CD4-positive, alpha-beta T cell treated with Interleukin-4 for 1 hour (primary cell): ENCODE results near the gene SLC17A5.
"Not testable (repeated sequence)": the region's sequence is repeated elsewhere in the genome, so short reads cannot be mapped to it uniquely, and the experiment has no call there.

ENCODE experiments used
- DNase-seq, 2 donors: peaks; one replicate each; pipeline ENCODE4 v3.0.0-alpha.2; 2020 to 2022

SLC17A5 gene, protein sequence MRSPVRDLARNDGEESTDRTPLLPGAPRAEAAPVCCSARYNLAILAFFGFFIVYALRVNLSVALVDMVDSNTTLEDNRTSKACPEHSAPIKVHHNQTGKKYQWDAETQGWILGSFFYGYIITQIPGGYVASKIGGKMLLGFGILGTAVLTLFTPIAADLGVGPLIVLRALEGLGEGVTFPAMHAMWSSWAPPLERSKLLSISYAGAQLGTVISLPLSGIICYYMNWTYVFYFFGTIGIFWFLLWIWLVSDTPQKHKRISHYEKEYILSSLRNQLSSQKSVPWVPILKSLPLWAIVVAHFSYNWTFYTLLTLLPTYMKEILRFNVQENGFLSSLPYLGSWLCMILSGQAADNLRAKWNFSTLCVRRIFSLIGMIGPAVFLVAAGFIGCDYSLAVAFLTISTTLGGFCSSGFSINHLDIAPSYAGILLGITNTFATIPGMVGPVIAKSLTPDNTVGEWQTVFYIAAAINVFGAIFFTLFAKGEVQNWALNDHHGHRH

DNA sequence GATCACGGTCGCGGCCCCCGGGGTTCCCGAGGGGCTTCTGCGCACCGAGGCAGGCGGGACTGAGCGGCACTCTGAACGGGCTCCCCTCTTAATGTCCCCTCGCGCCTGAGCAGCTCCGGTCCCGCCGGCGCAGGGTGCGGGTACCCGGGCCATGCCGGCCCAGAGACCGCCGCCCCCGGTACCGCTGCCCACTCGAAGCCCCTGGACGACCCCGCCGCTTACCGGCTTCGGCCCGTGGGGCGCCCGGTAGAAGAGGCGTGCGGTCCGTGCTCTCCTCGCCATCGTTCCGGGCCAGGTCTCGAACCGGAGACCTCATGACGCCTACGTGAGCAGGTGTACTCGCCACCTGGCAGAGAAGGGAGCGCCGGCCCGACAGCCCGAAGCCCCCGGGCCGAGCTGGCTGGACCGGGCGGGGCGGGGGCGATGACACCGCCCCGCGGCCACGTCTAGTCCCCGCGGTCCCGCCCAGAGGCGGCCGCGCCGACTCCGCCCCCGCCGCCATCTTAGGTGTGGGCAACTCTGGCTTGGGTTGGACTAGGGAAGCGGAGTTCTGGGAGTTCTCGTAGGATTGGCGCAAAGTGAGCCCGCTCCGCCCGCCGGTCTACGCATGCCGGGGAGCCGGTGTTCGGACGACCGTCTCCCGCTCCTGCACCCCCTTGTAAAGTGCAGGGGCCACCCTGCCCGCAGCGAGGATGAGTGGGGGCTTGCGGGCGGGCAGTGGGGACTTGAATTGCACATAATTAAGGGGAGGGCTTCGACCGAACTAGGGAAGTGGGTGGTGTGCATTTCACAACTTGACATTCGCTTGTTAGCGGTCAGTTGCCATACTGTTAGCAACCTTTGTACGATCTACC lies at the start of gene SLC17A5:
TSS of gene SLC17A5 (minus strand) at position 422 of the 854 bp plus-strand sequence. CDS start at position 316, 106 bp downstream.
- peak; percentile 90 to 91 for DNase-seq

DNA sequence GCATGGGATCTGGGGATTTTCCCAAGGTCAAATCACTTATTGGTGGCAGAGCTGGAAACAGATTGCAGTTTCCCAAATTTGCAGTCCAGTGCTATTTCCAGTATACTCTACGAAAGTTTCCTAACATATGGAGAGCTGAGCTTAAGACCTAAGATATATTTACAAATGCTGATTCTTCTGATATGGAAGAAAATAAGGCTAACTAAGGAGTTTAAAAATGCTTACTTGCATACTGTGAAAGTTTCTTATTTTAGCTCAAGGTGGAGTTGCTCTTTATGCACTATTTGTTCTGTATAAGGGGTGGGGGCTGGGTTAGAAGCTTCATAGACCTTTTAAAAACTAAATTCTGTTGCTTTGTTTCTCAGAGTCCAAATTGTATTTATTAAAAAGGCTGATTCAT lies 49.7 kb upstream of the SLC17A5 start:
- no peak for DNase-seq

DNA sequence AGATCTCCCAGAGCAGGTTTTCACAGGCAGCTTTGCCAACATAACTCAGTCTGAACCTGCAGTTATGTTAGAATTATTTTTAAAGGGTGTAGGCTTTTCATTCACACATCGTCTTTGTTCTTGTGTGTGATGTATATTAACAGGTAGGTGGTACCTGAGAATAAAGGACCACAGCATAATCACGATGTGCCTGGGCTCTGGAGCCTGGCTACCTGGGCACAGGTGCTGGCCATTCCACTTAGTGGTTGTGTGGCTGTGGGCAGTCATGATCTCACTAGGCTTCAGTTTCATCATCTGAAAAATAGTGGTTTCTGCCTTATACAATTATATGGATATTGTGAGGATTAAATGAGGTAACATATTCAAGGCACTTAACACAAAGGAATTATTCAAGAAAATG lies 48.7 kb upstream of the SLC17A5 start:
- DNase-seq = no peak

DNA sequence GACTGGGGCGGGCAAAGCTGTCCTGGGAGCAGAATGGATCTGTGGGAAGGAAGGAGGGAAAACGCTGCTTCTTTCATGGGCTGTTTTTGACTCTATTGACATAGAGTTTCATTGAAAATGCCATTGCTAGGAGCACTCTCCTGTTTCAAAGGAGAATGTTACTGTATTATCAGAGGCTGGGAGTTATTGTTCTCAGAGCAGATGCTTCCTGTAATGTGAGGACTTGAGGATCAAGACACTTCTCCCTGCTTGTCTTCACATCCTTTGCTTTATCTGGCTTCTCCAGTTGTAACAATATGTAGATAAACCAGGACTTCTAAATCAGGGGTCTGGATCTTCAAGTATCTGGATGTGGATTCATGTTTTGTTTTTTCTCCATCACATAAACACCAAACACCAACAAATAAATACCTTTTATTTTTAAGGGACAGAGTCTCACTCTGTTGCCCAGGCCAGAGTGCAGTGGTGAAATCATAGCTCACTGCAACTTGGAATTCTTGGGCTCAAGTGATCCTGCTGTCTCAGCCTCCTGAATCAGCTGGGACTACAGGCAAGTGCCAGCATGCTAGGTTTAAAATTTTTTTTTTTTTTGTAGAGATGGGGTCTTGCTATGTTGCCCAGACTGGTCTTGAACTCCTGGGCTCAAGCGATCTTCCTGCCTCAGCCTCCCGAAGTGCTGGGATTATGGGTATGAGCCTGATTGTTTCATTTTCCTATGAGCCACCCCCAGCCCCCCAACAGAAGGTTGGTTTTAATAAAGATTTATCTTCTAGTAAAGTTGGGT lies 46.1 kb upstream of the SLC17A5 start:
- DNase-seq = no peak

DNA sequence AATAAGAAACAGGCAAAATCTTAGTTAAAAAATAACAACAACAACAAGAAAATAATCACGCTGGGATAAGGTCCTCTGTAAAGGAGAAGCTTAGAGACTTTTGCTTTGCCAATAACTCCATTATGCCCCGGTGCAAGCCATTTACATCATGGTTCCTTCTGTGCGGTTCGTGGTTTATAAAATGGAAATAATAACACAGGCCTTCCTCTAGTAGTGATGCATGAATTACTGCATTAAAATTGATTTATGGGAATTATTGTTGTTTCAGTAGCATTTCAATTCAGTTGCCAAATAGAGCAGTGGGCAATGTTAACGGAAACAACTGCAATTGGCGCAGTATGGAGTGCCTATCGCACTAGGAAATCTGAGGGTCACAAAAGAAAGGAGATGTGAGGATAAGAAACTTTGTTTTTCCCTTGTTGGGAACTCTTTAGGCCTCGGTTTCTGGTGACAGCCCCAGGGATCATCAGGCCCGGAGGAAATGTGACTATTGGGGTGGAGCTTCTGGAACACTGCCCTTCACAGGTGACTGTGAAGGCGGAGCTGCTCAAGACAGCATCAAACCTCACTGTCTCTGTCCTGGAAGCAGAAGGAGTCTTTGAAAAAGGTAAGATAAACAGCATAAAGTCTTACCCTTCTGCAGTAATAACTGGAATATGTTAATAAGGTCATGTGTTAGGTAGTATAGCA lies 43.3 kb upstream of the SLC17A5 start:
- DNase-seq = no peak

DNA sequence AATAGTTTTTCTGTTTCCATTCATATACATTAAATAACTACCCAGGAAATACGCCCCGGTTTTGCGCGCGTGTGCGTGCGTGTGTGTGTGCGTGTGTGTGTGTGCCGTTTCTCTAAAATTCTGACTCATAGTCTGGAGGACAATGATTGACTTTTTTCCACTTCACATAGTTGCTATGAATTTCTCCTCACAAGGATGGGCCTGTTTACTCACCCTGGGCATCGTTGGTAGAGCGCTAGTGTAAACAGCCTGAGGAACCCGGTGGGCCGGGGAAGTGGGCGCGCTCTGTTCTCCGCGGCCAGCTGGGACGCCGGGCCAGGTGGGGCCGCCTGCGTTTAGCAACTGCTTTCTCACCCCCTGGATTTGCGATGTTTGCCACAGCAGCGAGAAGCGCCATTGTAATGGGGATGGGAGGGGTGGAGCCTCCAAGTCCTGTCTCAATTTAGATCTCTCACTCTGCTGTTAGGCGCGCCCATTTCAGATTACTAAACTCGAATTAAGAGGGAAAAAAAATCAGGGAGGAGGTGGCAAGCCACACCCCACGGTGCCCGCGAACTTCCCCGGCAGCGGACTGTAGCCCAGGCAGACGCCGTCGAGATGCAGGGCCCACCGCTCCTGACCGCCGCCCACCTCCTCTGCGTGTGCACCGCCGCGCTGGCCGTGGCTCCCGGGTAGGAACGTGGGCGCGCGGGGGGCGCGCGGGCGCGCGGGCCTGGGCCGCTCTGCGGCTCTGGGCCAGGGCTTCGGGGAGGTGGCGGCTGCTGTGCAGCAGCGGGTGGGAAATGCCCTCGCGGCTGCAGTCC lies 42.0 kb upstream of the SLC17A5 start, which contains the start of gene CD109:
TSS of gene CD109 (plus strand) at position 585 of the 803 bp plus-strand sequence. CDS start at position 598, 13 bp downstream.
- DNase-seq = peak; percentile 47 to 68

DNA sequence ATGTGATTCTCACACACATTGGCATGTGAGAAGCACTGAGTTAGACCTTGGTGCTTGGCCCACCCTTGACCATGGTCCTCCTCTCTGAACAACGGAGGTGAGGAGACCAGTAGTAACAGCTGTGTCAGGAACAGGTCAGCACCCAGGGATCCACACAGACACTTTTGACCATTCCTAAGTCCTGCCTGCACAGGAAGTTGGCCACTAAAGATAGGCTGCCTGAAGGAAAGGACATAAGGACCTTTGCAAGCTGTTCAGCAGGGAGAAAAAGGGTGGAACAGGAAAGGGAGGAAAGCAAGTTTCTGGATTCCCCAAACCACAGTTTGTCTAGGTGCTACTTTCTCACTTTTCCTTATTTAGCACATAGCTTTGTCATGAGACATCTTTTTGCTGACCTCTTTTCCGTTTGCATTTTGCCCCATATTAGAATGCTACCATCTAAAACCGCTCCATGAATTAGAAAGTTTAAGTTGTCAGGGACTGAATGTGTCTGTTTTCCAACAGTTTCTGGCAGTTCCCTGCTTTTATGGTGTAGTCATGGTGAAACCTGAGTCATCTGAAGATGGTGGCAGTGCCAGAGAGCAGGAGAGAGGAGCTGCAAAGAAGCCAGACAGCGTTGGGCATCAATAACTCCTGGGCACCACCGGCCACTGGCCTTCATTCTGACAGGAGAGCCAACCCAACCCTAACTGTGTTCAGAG lies 41.1 kb upstream of the SLC17A5 start:
- no peak for DNase-seq

DNA sequence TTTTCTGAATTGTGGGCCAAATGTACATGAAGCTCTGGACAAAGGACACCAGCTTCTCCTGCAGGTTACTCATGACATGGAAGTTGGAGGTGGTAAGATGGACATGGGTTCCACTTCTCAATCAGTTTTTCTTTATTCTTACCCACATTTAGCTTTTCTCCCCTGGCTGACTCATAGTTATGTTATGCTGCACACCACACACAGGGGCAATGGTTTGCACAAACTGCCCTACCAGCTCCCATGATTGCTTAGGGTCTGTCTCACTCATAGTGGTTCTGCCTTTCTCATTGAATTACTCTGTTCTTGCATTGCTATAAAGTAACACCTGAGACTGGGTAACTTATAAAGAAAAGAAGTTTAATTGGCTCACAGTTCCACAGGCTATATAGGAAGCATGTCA lies 37.7 kb upstream of the SLC17A5 start:
- DNase-seq = no peak

DNA sequence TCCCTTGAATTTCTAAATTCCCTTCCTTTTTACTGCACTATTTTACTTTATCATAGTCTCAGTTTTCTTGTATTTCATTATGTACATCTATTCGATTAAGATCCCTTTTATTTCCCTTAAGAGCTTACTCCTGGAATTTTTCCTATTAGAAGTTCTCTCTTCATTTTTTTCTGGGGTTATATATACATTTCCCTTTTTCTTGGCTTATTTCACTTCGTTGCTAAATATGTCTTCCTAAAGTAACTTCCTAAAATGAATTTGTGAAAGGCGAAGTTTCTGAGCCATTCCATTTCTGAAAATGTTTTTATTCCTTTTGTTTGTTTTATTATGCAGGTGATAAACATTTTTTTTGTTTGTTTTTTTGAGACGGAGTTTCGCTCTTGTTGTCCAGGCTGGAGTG lies 36.3 kb upstream of the SLC17A5 start:
- no peak for DNase-seq

DNA sequence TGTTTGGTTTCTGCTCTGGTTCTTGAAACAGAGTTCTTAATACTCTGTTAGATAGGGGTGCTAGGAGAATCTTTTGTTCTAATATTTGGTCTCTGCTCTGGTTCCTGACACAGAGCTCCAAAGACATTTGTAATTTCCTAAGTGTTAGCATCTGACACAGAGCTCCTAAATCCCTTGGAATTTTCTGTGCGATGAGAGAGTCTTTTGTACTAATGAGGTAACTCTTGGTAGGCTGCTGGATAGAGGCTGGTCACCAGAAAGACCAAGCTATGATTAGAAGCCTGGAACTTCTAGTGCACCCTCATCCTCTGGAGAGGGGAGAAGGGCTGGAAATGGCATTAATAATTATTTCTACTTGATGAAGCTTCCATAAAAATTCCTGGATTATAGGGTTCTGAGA lies 34.6 kb upstream of the SLC17A5 start:
- DNase-seq = no peak

DNA sequence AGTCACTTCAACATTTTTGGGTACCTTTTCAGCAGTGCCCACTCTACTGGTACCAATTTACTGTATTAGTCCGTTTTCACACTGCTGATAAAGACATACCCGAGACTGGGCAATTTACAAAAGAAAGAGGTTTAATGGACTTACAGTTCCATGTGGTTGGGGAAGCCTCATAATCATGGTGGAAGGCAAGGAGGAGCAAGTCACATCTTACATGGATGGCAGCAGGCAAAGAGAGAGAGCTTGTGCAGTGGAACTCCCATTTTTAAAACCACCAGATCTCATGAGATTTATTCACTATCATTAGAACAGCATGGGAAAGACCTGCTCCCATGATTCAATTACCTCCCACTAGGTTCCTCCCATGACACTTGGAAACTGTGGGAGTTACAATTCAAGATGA lies 29.8 kb upstream of the SLC17A5 start:
- not testable (repeated sequence) for DNase-seq

DNA sequence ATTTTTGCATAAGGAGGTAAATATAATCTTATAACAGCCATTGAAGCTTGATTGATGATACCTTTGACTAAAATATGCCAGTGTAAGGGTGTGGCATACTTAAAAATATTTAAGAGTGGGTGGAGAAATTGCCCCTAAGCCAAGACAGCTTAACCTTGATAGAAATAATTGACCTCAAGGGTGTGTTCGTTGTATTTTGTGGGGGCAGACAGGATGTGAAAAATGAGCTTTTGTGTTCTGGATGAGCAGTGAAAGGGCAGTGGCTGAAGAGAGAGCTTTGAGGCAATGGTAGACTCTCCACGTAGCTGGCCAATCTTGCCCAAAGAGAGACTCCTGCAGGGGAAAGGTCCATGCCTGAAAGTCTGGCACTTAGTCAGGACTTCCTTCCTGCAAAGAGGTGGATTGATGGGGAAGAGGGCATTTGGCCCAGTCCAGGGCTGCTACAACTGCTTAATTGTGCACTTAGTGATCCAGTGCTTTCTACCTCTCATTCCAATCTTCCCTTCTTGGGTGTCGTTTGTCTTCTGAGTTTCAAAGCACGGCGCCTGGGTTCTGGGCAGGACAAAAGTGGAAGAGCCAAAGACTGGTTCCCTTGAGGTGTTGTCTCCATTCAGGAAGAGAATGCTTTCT lies 26.6 kb upstream of the SLC17A5 start:
- no peak for DNase-seq

DNA sequence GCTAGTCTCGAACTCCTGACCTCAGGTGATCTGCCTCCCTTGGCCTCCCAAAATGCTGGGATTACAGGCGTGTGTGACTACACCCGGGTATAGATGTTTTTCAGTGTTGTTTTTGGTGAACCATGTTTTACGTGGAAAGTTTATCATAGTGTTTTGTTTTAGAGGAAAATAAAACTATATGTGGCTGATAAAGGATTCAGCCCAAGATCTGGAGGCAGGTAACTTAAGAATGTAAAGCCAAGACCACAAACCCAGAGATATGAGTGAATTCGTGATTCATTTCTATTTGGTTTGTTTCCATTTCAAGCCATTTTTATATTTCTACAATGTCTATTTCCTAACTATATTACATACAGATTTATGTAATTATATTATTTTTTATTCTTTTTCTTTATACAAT lies 26.1 kb upstream of the SLC17A5 start:
- not testable (repeated sequence) for DNase-seq

DNA sequence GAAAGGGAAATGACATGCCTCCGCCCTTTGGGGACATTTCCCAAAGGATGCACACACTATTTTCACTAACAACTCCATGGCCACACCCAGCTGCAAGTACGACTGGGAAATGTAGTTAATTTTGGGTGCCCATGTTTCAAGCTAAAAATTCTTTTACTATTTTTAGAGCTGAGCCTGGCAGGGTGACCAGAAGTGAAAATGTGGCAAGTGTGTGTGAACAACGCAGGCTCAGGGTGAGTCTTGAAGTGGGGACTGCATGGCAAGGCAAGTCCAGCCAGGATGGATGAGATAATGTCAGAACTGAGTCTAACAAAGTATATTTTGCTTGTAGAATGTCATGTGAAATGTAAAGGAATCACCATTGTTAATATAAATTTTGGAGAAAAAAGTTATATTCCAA lies 25.2 kb upstream of the SLC17A5 start:
- no peak for DNase-seq

DNA sequence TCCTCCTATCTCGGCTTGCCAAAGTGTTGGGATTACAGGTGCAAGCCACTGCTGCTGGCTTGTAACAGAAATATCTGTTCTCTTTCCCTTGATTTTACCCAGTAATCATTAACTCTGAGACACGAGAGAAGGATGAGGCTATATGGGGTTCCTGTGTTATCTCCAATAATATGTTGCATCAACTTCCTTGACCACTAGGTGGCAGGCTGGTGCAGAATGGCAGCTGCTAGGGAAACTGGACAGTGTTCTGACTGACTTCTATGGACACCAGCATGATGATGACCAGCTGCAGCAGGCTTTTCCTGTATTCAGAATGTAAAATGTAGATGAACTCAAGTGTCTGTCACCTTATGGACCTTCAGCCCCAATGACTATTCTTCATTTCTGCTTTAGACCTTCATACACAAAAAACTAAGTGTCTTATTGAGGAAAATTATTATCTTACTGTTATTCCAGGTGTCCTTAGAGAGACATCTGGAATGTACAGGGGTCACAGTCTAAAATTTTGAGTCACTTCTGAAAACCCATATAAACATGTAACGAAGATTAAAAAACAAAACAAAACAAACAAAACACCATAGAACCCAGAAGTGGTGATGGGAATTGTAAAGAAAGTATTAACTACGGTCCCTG lies 21.8 kb upstream of the SLC17A5 start:
- DNase-seq = peak; percentile 62 to 72

DNA sequence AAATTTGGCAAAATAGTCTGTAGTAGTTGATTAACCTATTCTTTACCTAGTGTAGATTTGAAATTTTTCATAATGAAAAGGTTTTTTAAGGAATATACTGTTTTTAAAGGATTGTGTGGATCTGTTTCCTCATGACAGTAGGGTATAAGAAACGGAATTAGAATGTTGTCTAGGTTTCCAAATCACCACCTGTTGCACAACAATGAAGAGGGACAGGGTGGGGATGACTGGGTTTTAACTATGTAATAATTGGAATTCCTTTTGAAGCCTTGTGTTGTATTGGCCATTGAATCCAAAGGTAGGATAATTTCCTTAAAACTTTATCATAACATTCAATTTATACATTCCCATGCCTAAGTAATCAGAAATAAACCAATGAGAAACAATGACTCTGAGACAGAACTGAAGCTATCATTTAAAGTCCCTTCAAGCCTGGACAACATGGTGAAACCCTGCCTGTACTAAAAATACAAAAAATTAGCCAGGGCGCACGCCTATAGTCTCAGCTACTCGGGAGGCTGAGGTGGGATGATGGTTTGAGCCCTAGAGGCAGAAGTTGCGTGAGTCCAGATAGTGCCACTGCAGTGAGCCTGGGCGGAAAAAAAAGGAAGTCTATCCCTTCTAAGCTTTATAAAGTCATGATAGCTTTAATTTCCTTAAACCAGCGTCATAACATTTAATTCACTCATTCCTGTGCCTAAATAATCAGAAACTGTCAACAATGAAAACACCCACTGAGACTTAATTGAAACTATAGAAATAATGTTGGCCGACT lies 18.3 kb upstream of the SLC17A5 start:
- no peak for DNase-seq

DNA sequence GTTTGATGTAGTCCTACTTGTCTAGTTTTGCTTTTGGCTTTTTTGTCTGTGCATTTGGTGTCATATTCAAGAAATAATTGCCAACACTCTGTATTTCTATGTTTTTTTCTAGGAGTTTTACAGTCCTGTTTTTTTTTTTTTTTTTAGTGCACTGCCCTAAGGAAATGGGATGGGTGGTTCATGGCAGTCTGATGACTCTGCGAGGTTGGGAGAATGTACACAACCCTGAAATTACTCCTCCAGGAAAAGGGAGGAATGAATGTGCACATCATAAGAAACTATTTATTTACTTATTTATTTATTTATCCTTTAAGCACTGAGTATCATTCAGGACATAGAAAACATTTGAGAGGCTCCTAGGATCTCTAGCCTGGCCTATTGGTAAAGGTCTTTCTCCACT lies 15.2 kb upstream of the SLC17A5 start:
- DNase-seq = no peak

DNA sequence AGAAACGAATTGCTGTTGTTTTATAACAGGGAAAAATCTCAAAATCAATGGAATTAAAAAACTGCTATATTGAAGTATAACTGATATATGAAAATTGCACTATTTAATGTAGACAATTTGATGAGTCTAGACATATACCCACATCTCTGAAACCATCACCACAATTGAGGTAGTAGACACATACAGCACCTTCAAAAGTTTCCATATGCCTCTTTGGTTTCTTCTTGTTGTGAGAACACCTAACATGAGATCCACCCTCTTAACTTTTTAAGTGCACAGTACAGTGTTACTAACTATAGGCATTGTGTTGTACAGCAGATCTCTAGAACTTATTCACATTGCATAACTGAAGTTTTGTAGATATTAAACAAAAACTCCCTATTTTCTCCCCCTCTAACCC lies 14.0 kb upstream of the SLC17A5 start:
- no peak for DNase-seq

DNA sequence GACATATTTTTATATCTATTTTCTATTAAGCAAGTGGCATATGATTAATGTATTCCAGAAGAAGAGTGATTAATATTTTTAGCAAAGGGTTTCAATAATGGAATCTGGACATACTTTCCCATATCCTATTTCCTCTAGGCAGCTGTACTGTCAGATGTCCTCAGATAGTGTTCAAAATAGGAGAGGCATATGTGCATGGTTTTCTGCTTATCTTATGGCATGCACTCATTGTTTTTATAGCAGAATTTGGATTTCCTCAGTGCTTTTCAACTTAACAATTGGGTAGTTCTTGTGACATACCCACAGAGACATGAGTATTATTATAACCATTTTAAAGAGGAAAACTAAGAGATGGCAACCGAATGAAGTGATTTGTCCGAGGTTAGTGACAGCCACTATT lies 12.6 kb upstream of the SLC17A5 start:
- DNase-seq = no peak
